ENCODE measurements around the gene ABCG2. TPM values are rescaled to one million over a fixed set of nuclear protein-coding genes. Genes with fewer than 3 reads are reported as not detected.

The ABCG2 gene
- total and polyA plus RNA-seq, 2 of the 4 experiments (the other 2 are of a cell fraction) = 0.50 to 1.1 TPM

DNA sequence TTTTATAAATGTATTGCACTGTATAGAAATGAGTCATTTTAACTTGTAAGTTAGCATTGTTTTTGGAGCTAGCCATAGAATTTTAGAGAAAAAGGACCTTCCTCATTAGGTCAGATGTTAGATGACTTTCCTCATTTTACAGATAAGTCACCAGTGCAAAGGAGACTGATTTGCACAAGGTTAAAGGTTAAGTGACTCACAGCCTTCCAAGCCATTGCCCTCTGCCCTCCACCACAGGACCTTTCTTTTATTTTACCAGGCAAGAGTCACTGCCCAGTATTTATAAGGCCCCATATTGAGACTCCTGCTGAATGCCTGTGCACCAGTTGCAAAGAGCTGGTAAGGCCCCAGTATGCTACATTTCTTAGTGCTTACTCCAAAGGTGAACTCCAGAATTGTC is 4.2 kb upstream of the ABCG2 start:
- Histone ChIP-seq H2BK15ac (ENCODE audit: low read depth, low read length) (no peak overlapping the region), H3K4me1 (ENCODE audit: control insufficient read depth, insufficient read depth, low read length) (no peaks in the 10 kb centered on the region), H2BK5ac (ENCODE audit: low read depth, low read length, poor library complexity, severe bottlenecking) (no peak overlapping the region), H3K23ac (ENCODE audit: low read depth, low read length) (no peak overlapping the region), H4K8ac (ENCODE audit: low read depth in 2 of 2, low read length in 2 of 2) (no peak overlapping the region), H3K27me3 (ENCODE audit: control insufficient read depth, insufficient read depth, low read length) (no peaks in the 10 kb centered on the region), H3K36me3 (ENCODE audit: control insufficient read depth, insufficient read depth, low read length) (no peaks in the 10 kb centered on the region), H3K4ac (ENCODE audit: low read depth, low read length) (no peak overlapping the region), H3K9ac (ENCODE audit: low read depth, low read length) (no peak overlapping the region), H3K4me3 (ENCODE audit: insufficient read depth, low read depth, low read length) (no peak overlapping the region), H2AFZ (replicated peaks; ENCODE audit: low read length, poor library complexity) (no peak overlapping the region), H4K20me1 (ENCODE audit: insufficient read depth, low read length) (no peaks in the 10 kb centered on the region), H3K56ac (ENCODE audit: extremely low read depth, insufficient read depth, low read length) (no peak overlapping the region), H3K27ac (ENCODE audit: insufficient read depth, low read length) (no peak overlapping the region), H2BK20ac (ENCODE audit: low read depth, low read length) (no peak overlapping the region), H3K14ac (replicated peaks; ENCODE audit: low read depth, low read length) (no peak overlapping the region), H2AK9ac (replicated peaks; ENCODE audit: low read depth, low read length, poor library complexity) (no peak overlapping the region), H3K18ac (ENCODE audit: low read depth, low read length) (no peak overlapping the region), H3K9me1 (ENCODE audit: insufficient read depth, low read length) (no peaks in the 10 kb centered on the region), H3K79me1 (ENCODE audit: low read depth in 1 of 2, low read length in 2 of 2) (no peaks in the 10 kb centered on the region), H3K9me3 (ENCODE audit: control insufficient read depth, insufficient read depth, low read length) (no peaks in the 10 kb centered on the region), H2BK120ac (ENCODE audit: low read depth, low read length) (no peak overlapping the region), H2AK5ac (ENCODE audit: low read depth, low read length) (no peak overlapping the region), H4K5ac (ENCODE audit: low read depth, low read length) (no peak overlapping the region), H4K91ac (ENCODE audit: insufficient read depth, low read depth, low read length) (no peak overlapping the region), H3K4me2 (ENCODE audit: low read depth, low read length) (no peak overlapping the region)
- dilution Hi-C loops (cut with HindIII; ENCODE audit: low sequenced_read_pairs, unreplicated experiment) = no loop called here
- in situ Hi-C loops (cut with MboI; ENCODE audit: low sequenced_read_pairs) = no loop called here
- TF ChIP-seq ELK1 (IDR thresholded peaks at IDR 0.05; ENCODE audit: borderline replicate concordance, low read depth, low read length) (no peak), BHLHE40 (IDR thresholded peaks at IDR 0.05; ENCODE audit: low read depth, low read length) (no peak), CHD1 (IDR thresholded peaks at IDR 0.05; ENCODE audit: low read depth, low read length) (no peak), CEBPB (IDR thresholded peaks at IDR 0.05; ENCODE audit: low read depth, low read length) (no peak), MAFK (IDR thresholded peaks at IDR 0.05; ENCODE audit: low read depth, low read length) (no peak), MXI1 (IDR thresholded peaks at IDR 0.05; ENCODE audit: borderline replicate concordance, low read depth, low read length) (no peak), RFX5 (IDR thresholded peaks at IDR 0.05; ENCODE audit: low read depth, low read length) (no peak), SMC3 (IDR thresholded peaks at IDR 0.05; ENCODE audit: low read depth, low read length) (no peak), RCOR1 (IDR thresholded peaks at IDR 0.05; ENCODE audit: insufficient replicate concordance, low read length) (no peak), POLR2A (IDR thresholded peaks at IDR 0.05; ENCODE audit: low read depth, low read length) (no peak)
- TF ChIP-seq, protein P1, sequence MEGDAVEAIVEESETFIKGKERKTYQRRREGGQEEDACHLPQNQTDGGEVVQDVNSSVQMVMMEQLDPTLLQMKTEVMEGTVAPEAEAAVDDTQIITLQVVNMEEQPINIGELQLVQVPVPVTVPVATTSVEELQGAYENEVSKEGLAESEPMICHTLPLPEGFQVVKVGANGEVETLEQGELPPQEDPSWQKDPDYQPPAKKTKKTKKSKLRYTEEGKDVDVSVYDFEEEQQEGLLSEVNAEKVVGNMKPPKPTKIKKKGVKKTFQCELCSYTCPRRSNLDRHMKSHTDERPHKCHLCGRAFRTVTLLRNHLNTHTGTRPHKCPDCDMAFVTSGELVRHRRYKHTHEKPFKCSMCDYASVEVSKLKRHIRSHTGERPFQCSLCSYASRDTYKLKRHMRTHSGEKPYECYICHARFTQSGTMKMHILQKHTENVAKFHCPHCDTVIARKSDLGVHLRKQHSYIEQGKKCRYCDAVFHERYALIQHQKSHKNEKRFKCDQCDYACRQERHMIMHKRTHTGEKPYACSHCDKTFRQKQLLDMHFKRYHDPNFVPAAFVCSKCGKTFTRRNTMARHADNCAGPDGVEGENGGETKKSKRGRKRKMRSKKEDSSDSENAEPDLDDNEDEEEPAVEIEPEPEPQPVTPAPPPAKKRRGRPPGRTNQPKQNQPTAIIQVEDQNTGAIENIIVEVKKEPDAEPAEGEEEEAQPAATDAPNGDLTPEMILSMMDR (conservative IDR thresholded peaks at IDR 0.05; ENCODE audit: low read depth, low read length) = no peak
- CTCF ChIA-PET = no interaction called here
- BruUV-seq (replicated peaks) = no TSS peak
- DNase-seq = no peak
- POLR2A ChIA-PET (ENCODE audit: unreplicated experiment) = no interaction called here
- no peak for ATAC-seq (ENCODE audit: low read depth)
- intact Hi-C loops (cut with micrococcal nuclease) = no loop called here

Data from IMR-90 (cell line).